ENCODE measurements around the gene MARVELD3.

Gene MARVELD3

GRCh38 chr16:71672803-71673581 is 47.0 kb downstream of the MARVELD3 start:
- Histone ChIP-seq H3K4me3 (ENCODE audit: low read length) (no peak overlapping the region), H2BK5ac (ENCODE audit: low read length) (no peak overlapping the region), H3K4me2 (ENCODE audit: low read length) (no peak overlapping the region), H3K56ac (ENCODE audit: low read length) (no peak overlapping the region), H3K79me2 (ENCODE audit: control insufficient read depth, insufficient read depth, low read length) (no peaks in the 10 kb centered on the region), H2BK15ac (replicated peaks; ENCODE audit: low read depth) (no peak overlapping the region), H3K27ac (ENCODE audit: low read depth, low read length) (no peak overlapping the region), H3K9ac (ENCODE audit: low read length) (no peak overlapping the region), H3K27me3 (ENCODE audit: insufficient read depth, low read length, poor library complexity) (no peaks in the 10 kb centered on the region), H2AK5ac (ENCODE audit: low read length) (no peak overlapping the region), H4K8ac (ENCODE audit: low read depth, low read length) (no peak overlapping the region), H3K23ac (ENCODE audit: low read length) (no peak overlapping the region), H3K36me3 (ENCODE audit: control insufficient read depth, insufficient read depth, low read length) (peaks cover 5% of the 10 kb centered on the region), H4K5ac (ENCODE audit: low read length) (no peak overlapping the region), H3K4ac (ENCODE audit: low read depth, low read length) (no peak overlapping the region), H3K4me1 (ENCODE audit: control insufficient read depth, low read depth, low read length) (no peaks in the 10 kb centered on the region), H3K79me1 (ENCODE audit: low read length) (no peaks in the 10 kb centered on the region), H2BK120ac (ENCODE audit: low read depth, low read length) (no peak overlapping the region), H3K18ac (ENCODE audit: low read length) (no peak overlapping the region)
- no CpG with 5 or more reads among the region's 5 CpGs for WGBS (ENCODE audit: extremely low coverage, insufficient coverage, low lambda C conversion rate)
- DNase-seq: no peak

- Histone ChIP-seq H4K8ac (ENCODE audit: low read depth, low read length) (no peak overlapping the region), H3K56ac (ENCODE audit: low read length) (no peak overlapping the region), H3K79me1 (ENCODE audit: low read length) (no peaks in the 10 kb centered on the region), H3K27ac (ENCODE audit: low read depth, low read length) (no peak overlapping the region), H3K4ac (ENCODE audit: low read depth, low read length) (no peak overlapping the region), H2BK120ac (ENCODE audit: low read depth, low read length) (no peak overlapping the region), H3K4me1 (ENCODE audit: control insufficient read depth, low read depth, low read length) (no peaks in the 10 kb centered on the region), H2BK15ac (replicated peaks; ENCODE audit: low read depth) (no peak overlapping the region), H2BK5ac (ENCODE audit: low read length) (no peak overlapping the region), H3K4me3 (ENCODE audit: low read length) (no peak overlapping the region), H3K23ac (ENCODE audit: low read length) (no peak overlapping the region), H3K27me3 (ENCODE audit: insufficient read depth, low read length, poor library complexity) (no peaks in the 10 kb centered on the region), H3K18ac (ENCODE audit: low read length) (no peak overlapping the region), H3K9ac (ENCODE audit: low read length) (no peak overlapping the region), H2AK5ac (ENCODE audit: low read length) (no peak overlapping the region), H3K4me2 (ENCODE audit: low read length) (no peak overlapping the region), H4K5ac (ENCODE audit: low read length) (no peak overlapping the region), H3K36me3 (ENCODE audit: control insufficient read depth, insufficient read depth, low read length) (peaks cover 5% of the 10 kb centered on the region), H3K79me2 (ENCODE audit: control insufficient read depth, insufficient read depth, low read length) (no peaks in the 10 kb centered on the region)
- WGBS (ENCODE audit: extremely low coverage, insufficient coverage, low lambda C conversion rate): no CpG with 5 or more reads among the region's 1 CpG
- no peak for DNase-seq
These were observed 47.6 kb downstream of the MARVELD3 start for GRCh38 chr16:71673582-71673973.

- H3K4me2 ChIP-seq (ENCODE audit: low read length): no peak overlapping the region
- no peak overlapping the region for H2BK15ac ChIP-seq (replicated peaks; ENCODE audit: low read depth)
- no peaks in the 10 kb centered on the region for H3K79me2 ChIP-seq (ENCODE audit: control insufficient read depth, insufficient read depth, low read length)
- no peaks in the 10 kb centered on the region for H3K4me1 ChIP-seq (ENCODE audit: control insufficient read depth, low read depth, low read length)
- H2BK120ac ChIP-seq (ENCODE audit: low read depth, low read length): no peak overlapping the region
- no peak overlapping the region for H3K18ac ChIP-seq (ENCODE audit: low read length)
- no peaks in the 10 kb centered on the region for H3K79me1 ChIP-seq (ENCODE audit: low read length)
- no peak overlapping the region for H4K5ac ChIP-seq (ENCODE audit: low read length)
- DNase-seq: no peak
- no CpG with 5 or more reads among the region's 2 CpGs for WGBS (ENCODE audit: extremely low coverage, insufficient coverage, low lambda C conversion rate)
- no peak overlapping the region for H3K9ac ChIP-seq (ENCODE audit: low read length)
- H3K23ac ChIP-seq (ENCODE audit: low read length): no peak overlapping the region
- no peak overlapping the region for H2BK5ac ChIP-seq (ENCODE audit: low read length)
- no peak overlapping the region for H3K4me3 ChIP-seq (ENCODE audit: low read length)
- no peak overlapping the region for H4K8ac ChIP-seq (ENCODE audit: low read depth, low read length)
- no peak overlapping the region for H3K56ac ChIP-seq (ENCODE audit: low read length)
- H3K27ac ChIP-seq (ENCODE audit: low read depth, low read length): no peak overlapping the region
- no peaks in the 10 kb centered on the region for H3K27me3 ChIP-seq (ENCODE audit: insufficient read depth, low read length, poor library complexity)
- H2AK5ac ChIP-seq (ENCODE audit: low read length): no peak overlapping the region
- no peak overlapping the region for H3K4ac ChIP-seq (ENCODE audit: low read depth, low read length)
- H3K36me3 ChIP-seq (ENCODE audit: control insufficient read depth, insufficient read depth, low read length): peaks cover 4% of the 10 kb centered on the region
These were observed 48.2 kb downstream of the MARVELD3 start for GRCh38 chr16:71674229-71674628.

DNA sequence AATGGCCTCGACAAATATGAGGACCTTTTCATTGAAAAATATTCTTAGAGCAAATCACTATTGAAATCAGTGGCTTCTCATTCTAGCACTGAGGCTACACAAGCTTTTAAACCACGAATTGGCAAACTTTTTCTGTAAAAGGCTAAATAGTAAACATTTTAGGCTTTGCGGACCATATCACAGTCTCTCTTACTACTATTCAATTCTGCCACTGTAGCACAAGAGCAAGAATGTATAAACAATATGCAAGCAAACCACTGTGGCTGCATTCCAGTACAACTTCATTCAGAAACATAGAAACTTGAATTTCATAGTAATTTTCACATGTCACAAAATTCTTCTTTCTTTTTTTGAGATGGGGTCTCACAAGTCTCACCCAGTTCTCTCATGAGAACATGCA is 49.4 kb downstream of the MARVELD3 start:
- Histone ChIP-seq H3K56ac (ENCODE audit: low read length) (no peak overlapping the region), H4K8ac (ENCODE audit: low read depth, low read length) (no peak overlapping the region), H3K27ac (ENCODE audit: low read depth, low read length) (no peak overlapping the region), H3K79me2 (ENCODE audit: control insufficient read depth, insufficient read depth, low read length) (no peaks in the 10 kb centered on the region), H3K27me3 (ENCODE audit: insufficient read depth, low read length, poor library complexity) (no peaks in the 10 kb centered on the region), H2BK5ac (ENCODE audit: low read length) (no peak overlapping the region), H3K18ac (ENCODE audit: low read length) (no peak overlapping the region), H3K4me2 (ENCODE audit: low read length) (no peak overlapping the region), H2BK120ac (ENCODE audit: low read depth, low read length) (no peak overlapping the region), H3K9ac (ENCODE audit: low read length) (no peak overlapping the region), H3K4me1 (ENCODE audit: control insufficient read depth, low read depth, low read length) (no peaks in the 10 kb centered on the region), H3K79me1 (ENCODE audit: low read length) (no peaks in the 10 kb centered on the region), H4K5ac (ENCODE audit: low read length) (no peak overlapping the region), H3K23ac (ENCODE audit: low read length) (no peak overlapping the region), H2BK15ac (replicated peaks; ENCODE audit: low read depth) (no peak overlapping the region), H3K36me3 (ENCODE audit: control insufficient read depth, insufficient read depth, low read length) (peaks cover 3% of the 10 kb centered on the region), H3K4ac (ENCODE audit: low read depth, low read length) (no peak overlapping the region), H3K4me3 (ENCODE audit: low read length) (no peak overlapping the region), H2AK5ac (ENCODE audit: low read length) (no peak overlapping the region)
- no CpG with 5 or more reads among the region's 3 CpGs for WGBS (ENCODE audit: extremely low coverage, insufficient coverage, low lambda C conversion rate)
- no peak for DNase-seq

- Histone ChIP-seq H3K4ac (ENCODE audit: low read depth, low read length) (no peak overlapping the region), H3K23ac (ENCODE audit: low read length) (no peak overlapping the region), H3K36me3 (ENCODE audit: control insufficient read depth, insufficient read depth, low read length) (peaks cover 3% of the 10 kb centered on the region), H3K27ac (ENCODE audit: low read depth, low read length) (no peak overlapping the region), H3K56ac (ENCODE audit: low read length) (no peak overlapping the region), H2BK120ac (ENCODE audit: low read depth, low read length) (no peak overlapping the region), H3K79me1 (ENCODE audit: low read length) (no peaks in the 10 kb centered on the region), H4K8ac (ENCODE audit: low read depth, low read length) (no peak overlapping the region), H3K4me3 (ENCODE audit: low read length) (no peak overlapping the region), H3K4me1 (ENCODE audit: control insufficient read depth, low read depth, low read length) (no peaks in the 10 kb centered on the region), H3K18ac (ENCODE audit: low read length) (no peak overlapping the region), H3K27me3 (ENCODE audit: insufficient read depth, low read length, poor library complexity) (no peaks in the 10 kb centered on the region), H4K5ac (ENCODE audit: low read length) (no peak overlapping the region), H2BK5ac (ENCODE audit: low read length) (no peak overlapping the region), H2BK15ac (replicated peaks; ENCODE audit: low read depth) (no peak overlapping the region), H2AK5ac (ENCODE audit: low read length) (no peak overlapping the region), H3K9ac (ENCODE audit: low read length) (no peak overlapping the region), H3K79me2 (ENCODE audit: control insufficient read depth, insufficient read depth, low read length) (no peaks in the 10 kb centered on the region), H3K4me2 (ENCODE audit: low read length) (no peak overlapping the region)
- no peak for DNase-seq
- WGBS (ENCODE audit: extremely low coverage, insufficient coverage, low lambda C conversion rate): no CpG with 5 or more reads among the region's 5 CpGs
These were observed 50.3 kb downstream of the MARVELD3 start for GRCh38 chr16:71676236-71676635.

DNA sequence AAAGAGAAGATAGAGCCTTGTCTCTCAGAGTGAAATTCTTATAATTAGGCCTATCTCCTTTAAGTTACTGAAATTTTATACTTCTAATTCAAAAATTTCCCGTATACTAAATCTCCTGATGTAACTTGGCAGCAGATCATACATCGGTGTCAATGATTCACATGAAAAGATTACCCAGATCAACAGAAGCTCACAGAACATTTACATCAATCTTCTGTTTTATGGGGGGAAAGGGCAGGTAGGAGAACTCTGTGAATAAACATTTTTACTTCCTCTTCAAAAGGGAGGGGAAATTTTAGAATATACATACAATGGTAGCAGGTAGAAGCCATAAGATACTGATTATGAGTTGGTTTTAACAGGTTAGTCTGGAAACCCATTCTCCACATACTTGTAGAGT is 55.4 kb downstream of the MARVELD3 start:
- H3K18ac ChIP-seq (ENCODE audit: low read length): no peak overlapping the region
- no peak overlapping the region for H3K27ac ChIP-seq (ENCODE audit: low read depth, low read length)
- no peaks in the 10 kb centered on the region for H3K27me3 ChIP-seq (ENCODE audit: insufficient read depth, low read length, poor library complexity)
- no peak overlapping the region for H2BK5ac ChIP-seq (ENCODE audit: low read length)
- no peaks in the 10 kb centered on the region for H3K4me1 ChIP-seq (ENCODE audit: control insufficient read depth, low read depth, low read length)
- H3K4me2 ChIP-seq (ENCODE audit: low read length): no peak overlapping the region
- no peak overlapping the region for H4K8ac ChIP-seq (ENCODE audit: low read depth, low read length)
- H2BK120ac ChIP-seq (ENCODE audit: low read depth, low read length): no peak overlapping the region
- no peak overlapping the region for H3K23ac ChIP-seq (ENCODE audit: low read length)
- no peak overlapping the region for H2BK15ac ChIP-seq (replicated peaks; ENCODE audit: low read depth)
- H3K36me3 ChIP-seq (ENCODE audit: control insufficient read depth, insufficient read depth, low read length): peaks cover 3% of the 10 kb centered on the region
- no peaks in the 10 kb centered on the region for H3K79me1 ChIP-seq (ENCODE audit: low read length)
- H3K4ac ChIP-seq (ENCODE audit: low read depth, low read length): no peak overlapping the region
- H3K9ac ChIP-seq (ENCODE audit: low read length): no peak overlapping the region
- no peak overlapping the region for H3K4me3 ChIP-seq (ENCODE audit: low read length)
- no peak for DNase-seq
- no CpG with 5 or more reads among the region's 2 CpGs for WGBS (ENCODE audit: extremely low coverage, insufficient coverage, low lambda C conversion rate)
- no peak overlapping the region for H2AK5ac ChIP-seq (ENCODE audit: low read length)
- H4K5ac ChIP-seq (ENCODE audit: low read length): no peak overlapping the region
- no peak overlapping the region for H3K56ac ChIP-seq (ENCODE audit: low read length)
- no peaks in the 10 kb centered on the region for H3K79me2 ChIP-seq (ENCODE audit: control insufficient read depth, insufficient read depth, low read length)
